OCI-LY3 (cell line): ENCODE data around the gene FHIP1B.
"Not testable (repeated sequence)": the region's sequence is repeated elsewhere in the genome, so short reads cannot be mapped to it uniquely, and the experiment has no call there.

Source experiments
- H2AFZ ChIP-seq: fragments of 200-600, 300-600 bp; shearing (Covaris generic); 2 replicates; pipeline ENCODE4 v1.6.0; 2014; ENCODE audit warnings: antibody characterized with exemption, low read depth, low read length
- H3K27ac ChIP-seq: fragments of 200-600, 300-600 bp; sonication (generic); 2 replicates; pipeline ENCODE4 v1.5.1; 2014; ENCODE audit warnings: mild to moderate bottlenecking, low read length, moderate library complexity, mixed read lengths
- H3K27me3 ChIP-seq: fragments of 200-600, 300-600 bp; sonication (generic); 2 replicates; pipeline ENCODE4 v1.6.1; 2014; ENCODE audit warnings: low read depth, low read length, mixed read lengths
- H3K36me3 ChIP-seq: fragments of 200-600, 300-600 bp; sonication (generic); replicated peaks from 2 replicates; pipeline ENCODE3; 2014; ENCODE audit warnings: low read depth, low read length, mixed read lengths
- H3K4me1 ChIP-seq: fragments of 300-600, 200-600 bp; sonication (generic); 2 replicates; pipeline ENCODE4 v1.6.1; 2014; ENCODE audit warnings: low read length, mixed read lengths
- H3K4me2 ChIP-seq: fragments of 200-600, 300-600 bp; sonication (generic); 2 replicates; pipeline ENCODE4 v1.6.1; 2014; ENCODE audit warnings: low read length, mixed read lengths
- H3K4me3 ChIP-seq: fragments of 300-600, 200-600 bp; sonication (generic); 2 replicates; pipeline ENCODE4 v1.5.1; 2014; ENCODE audit warnings: antibody characterized with exemption, mild to moderate bottlenecking, low read length, moderate library complexity
- H3K79me2 ChIP-seq: fragments of 300-600, 200-600 bp; shearing (Covaris generic); 2 replicates; pipeline ENCODE4 v1.6.1; 2014; ENCODE audit warnings: mild to moderate bottlenecking, low read length, mixed read lengths
- H3K9ac ChIP-seq: fragments of 300-600, 200-600 bp; shearing (Covaris generic); 2 replicates; pipeline ENCODE4 v1.6.0; 2014; ENCODE audit warnings: mild to moderate bottlenecking, low read length, moderate library complexity
- H3K9me3 ChIP-seq: fragments of 200-600, 300-600 bp; shearing (Covaris generic); 2 replicates; pipeline ENCODE4 v1.6.1; 2014; ENCODE audit warnings: low read length, mixed read lengths; ENCODE audit not compliant: insufficient read depth
- H4K20me1 ChIP-seq: fragments of 200-600, 300-600 bp; sonication (generic); 2 replicates; pipeline ENCODE4 v1.6.1; 2016; ENCODE audit warnings: low read length, mixed read lengths; ENCODE audit not compliant: insufficient read depth
- EZH2phosphoT487 ChIP-seq: fragments of 200-600 bp; shearing (Covaris generic); IDR thresholded peaks from 2 replicates; pipeline ENCODE4 v1.6.1; 2018; ENCODE audit warnings: antibody characterized with exemption, mixed run types, low read depth
- TF ChIP-seq, protein P1 (sequence below): fragments of 200-600, 300-600 bp; sonication (generic); IDR thresholded peaks from 2 replicates; pipeline ENCODE4 v1.5.1; 2014; ENCODE audit warnings: antibody characterized with exemption, low read length, low read depth

Gene FHIP1B

GRCh38 chr11:6234387-6235107, at the start of gene FHIP1B:
Gene FHIP1B, minus strand, starts transcription at chr11:6234636. Its CDS starts 10,120 bp downstream, at chr11:6224516.
- H3K79me2 ChIP-seq = peaks cover 20% of the 10 kb centered on the region
- H3K27me3 ChIP-seq = no peaks in the 10 kb centered on the region
- H3K36me3 ChIP-seq = no peaks in the 10 kb centered on the region
- peak within 1 kb of the TSS; percentile 32 for H3K27ac ChIP-seq
- H3K4me1 ChIP-seq = peaks cover 6% of the 10 kb centered on the region
- no peaks in the 10 kb centered on the region for H3K9me3 ChIP-seq
- 0 out of 2 replicates have a peak, but pooled peaks cover 4% of the 10 kb centered on the region for H4K20me1 ChIP-seq
- H3K9ac ChIP-seq = peak within 1 kb of the TSS; percentile 75
- H3K4me2 ChIP-seq = peak within 1 kb of the TSS; percentile 89
- H2AFZ ChIP-seq = peak within 1 kb of the TSS; percentile 94
- TF ChIP-seq, protein P1, sequence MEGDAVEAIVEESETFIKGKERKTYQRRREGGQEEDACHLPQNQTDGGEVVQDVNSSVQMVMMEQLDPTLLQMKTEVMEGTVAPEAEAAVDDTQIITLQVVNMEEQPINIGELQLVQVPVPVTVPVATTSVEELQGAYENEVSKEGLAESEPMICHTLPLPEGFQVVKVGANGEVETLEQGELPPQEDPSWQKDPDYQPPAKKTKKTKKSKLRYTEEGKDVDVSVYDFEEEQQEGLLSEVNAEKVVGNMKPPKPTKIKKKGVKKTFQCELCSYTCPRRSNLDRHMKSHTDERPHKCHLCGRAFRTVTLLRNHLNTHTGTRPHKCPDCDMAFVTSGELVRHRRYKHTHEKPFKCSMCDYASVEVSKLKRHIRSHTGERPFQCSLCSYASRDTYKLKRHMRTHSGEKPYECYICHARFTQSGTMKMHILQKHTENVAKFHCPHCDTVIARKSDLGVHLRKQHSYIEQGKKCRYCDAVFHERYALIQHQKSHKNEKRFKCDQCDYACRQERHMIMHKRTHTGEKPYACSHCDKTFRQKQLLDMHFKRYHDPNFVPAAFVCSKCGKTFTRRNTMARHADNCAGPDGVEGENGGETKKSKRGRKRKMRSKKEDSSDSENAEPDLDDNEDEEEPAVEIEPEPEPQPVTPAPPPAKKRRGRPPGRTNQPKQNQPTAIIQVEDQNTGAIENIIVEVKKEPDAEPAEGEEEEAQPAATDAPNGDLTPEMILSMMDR = no peak
- no peak for TF ChIP-seq EZH2phosphoT487
- H3K4me3 ChIP-seq = peak within 1 kb of the TSS; percentile 90

- Histone ChIP-seq H3K4me1 (no peaks in the 10 kb centered on the region), H3K27me3 (peaks cover 43% of the 10 kb centered on the region), H3K9ac (no peak overlapping the region), H3K4me3 (no peak overlapping the region), H3K79me2 (no peaks in the 10 kb centered on the region), H4K20me1 (no peaks in the 10 kb centered on the region), H3K36me3 (no peaks in the 10 kb centered on the region), H3K27ac (no peak overlapping the region), H3K4me2 (no peak overlapping the region), H2AFZ (no peak overlapping the region), H3K9me3 (no peaks in the 10 kb centered on the region)
- TF ChIP-seq, protein P1 = no peak
- TF ChIP-seq EZH2phosphoT487 = no peak
Measured at GRCh38 chr11:6283453-6284023, 49.1 kb upstream of the FHIP1B start.

GRCh38 chr11:6280809-6281208, 46.4 kb upstream of the FHIP1B start:
- H3K79me2 ChIP-seq, H3K4me2 ChIP-seq, H4K20me1 ChIP-seq, H3K27ac ChIP-seq, H3K9me3 ChIP-seq, H3K9ac ChIP-seq, H3K4me3 ChIP-seq, H2AFZ ChIP-seq, H3K36me3 ChIP-seq, H3K4me1 ChIP-seq: not testable (repeated sequence)
- H3K27me3 ChIP-seq = peaks cover 29% of the 10 kb centered on the region; the same call in 1 of the 2 replicates

DNA sequence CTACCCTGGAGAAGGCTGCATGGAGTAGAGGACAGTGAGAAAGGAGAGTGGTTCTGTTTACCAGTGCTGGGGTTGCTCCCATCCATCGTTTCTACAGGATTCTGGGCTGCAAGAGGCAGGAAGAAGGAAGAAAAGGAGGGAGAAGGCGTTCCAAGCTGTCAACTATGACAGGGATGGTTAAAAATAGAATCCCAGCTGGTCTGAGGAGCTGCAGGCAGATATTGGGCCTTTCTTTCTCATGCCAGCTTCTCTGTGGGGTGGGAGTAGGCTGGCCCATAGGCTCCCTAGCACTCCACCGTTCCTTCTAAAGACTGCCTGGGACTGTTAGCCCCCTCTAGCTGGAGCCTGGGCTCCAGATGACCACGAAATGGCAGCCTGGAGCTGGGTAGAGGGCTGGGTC, 38.8 kb upstream of the FHIP1B start:
- Histone ChIP-seq H3K4me1 (no peaks in the 10 kb centered on the region), H3K9me3 (no peaks in the 10 kb centered on the region), H3K27me3 (peaks cover 15% of the 10 kb centered on the region; the same call in 1 of the 2 replicates), H4K20me1 (no peaks in the 10 kb centered on the region), H3K79me2 (no peaks in the 10 kb centered on the region), H3K9ac (no peak overlapping the region), H3K27ac (no peak overlapping the region), H3K4me2 (no peak overlapping the region), H3K36me3 (no peaks in the 10 kb centered on the region), H3K4me3 (no peak overlapping the region), H2AFZ (no peak overlapping the region)
- no peak for TF ChIP-seq EZH2phosphoT487
- TF ChIP-seq, protein P1 = no peak
